Stimulated activated naive B cell treated with anti-CD40 and anti-IgM and Interleukin-4, amounts not matched to agents 10 μg/mL and 1 μg/mL and 100 μg/mL, for 72 hours (primary cell): ENCODE results near the gene NUBP2.

Experiments
- ATAC-seq, 2 donors: fragments of 150-1000 bp; cut with Tn5 transposase; replicated peaks; 2 replicates each; pipeline ENCODE4 v1.10.0; 2021; ENCODE audit warnings: moderate library complexity in 1 of 2
- DNase-seq: peaks from one replicate; pipeline ENCODE4 v3.0.0; 2021
- H3K27ac Mint-ChIP-seq: one replicate; pipeline ENCODE4 v1.8.0; 2022; ENCODE audit warnings: mild to moderate bottlenecking, mixed read lengths
- H3K27me3 Mint-ChIP-seq, 2 donors: one replicate each; pipeline ENCODE4 v1.8.0; 2022; ENCODE audit warnings: mixed read lengths in 2 of 2
- H3K36me3 Mint-ChIP-seq, 2 donors: one replicate each; pipeline ENCODE4 v1.8.0; 2022; ENCODE audit warnings: mixed read lengths in 2 of 2, mild to moderate bottlenecking in 1 of 2
- H3K4me1 Mint-ChIP-seq, 2 donors: one replicate each; pipeline ENCODE4 v1.8.0; 2022; ENCODE audit warnings: mixed read lengths in 2 of 2, mild to moderate bottlenecking in 1 of 2
- H3K4me3 Mint-ChIP-seq, 2 donors: one replicate each; pipeline ENCODE4 v1.8.0; 2022; ENCODE audit warnings: mild to moderate bottlenecking in 2 of 2, mixed read lengths in 2 of 2, moderate library complexity in 1 of 2
- H3K9me3 Mint-ChIP-seq, 2 donors: one replicate each; pipeline ENCODE4 v1.8.0; 2022; ENCODE audit warnings: mixed read lengths in 2 of 2, mild to moderate bottlenecking in 1 of 2

Gene NUBP2

GRCh38 chr16:1812732-1813163, 30.0 kb downstream of the NUBP2 start:
- no peak overlapping the region for H3K27ac Mint-ChIP-seq
- no peak overlapping the region for H3K4me3 Mint-ChIP-seq
- DNase-seq, result no peak
- peaks cover 0 to 6% of the 10 kb centered on the region in 2 donors for H3K4me1 Mint-ChIP-seq
- ATAC-seq, result peak; percentile 46 to 74
- no peaks in the 10 kb centered on the region for H3K27me3 Mint-ChIP-seq
- H3K36me3 Mint-ChIP-seq, result peaks cover 19 to 33% of the 10 kb centered on the region in 2 donors
- no peaks in the 10 kb centered on the region for H3K9me3 Mint-ChIP-seq

GRCh38 chr16:1815461-1815860, 32.7 kb downstream of the NUBP2 start:
- Mint-ChIP-seq H3K27me3 (no peaks in the 10 kb centered on the region), H3K9me3 (no peaks in the 10 kb centered on the region), H3K27ac (no peak overlapping the region), H3K4me3 (no peak overlapping the region), H3K4me1 (peaks cover 0 to 4% of the 10 kb centered on the region in 2 donors), H3K36me3 (peaks cover 16 to 28% of the 10 kb centered on the region in 2 donors)
- DNase-seq (no peak), ATAC-seq (no peak)

- Mint-ChIP-seq H3K27me3 (no peaks in the 10 kb centered on the region), H3K9me3 (no peaks in the 10 kb centered on the region), H3K27ac (no peak overlapping the region), H3K4me3 (no peak overlapping the region), H3K36me3 (peaks cover 18 to 28% of the 10 kb centered on the region in 2 donors), H3K4me1 (peaks cover 0 to 4% of the 10 kb centered on the region in 2 donors)
- DNase-seq (no peak), ATAC-seq (no peak)
Measured at GRCh38 chr16:1816396-1817275, 33.9 kb downstream of the NUBP2 start.

- H3K9me3 Mint-ChIP-seq, result no peaks in the 10 kb centered on the region
- H3K4me3 Mint-ChIP-seq, result no peak overlapping the region
- peaks cover 18 to 28% of the 10 kb centered on the region in 2 donors for H3K36me3 Mint-ChIP-seq
- peaks cover 0 to 4% of the 10 kb centered on the region in 2 donors for H3K4me1 Mint-ChIP-seq
- no peaks in the 10 kb centered on the region for H3K27me3 Mint-ChIP-seq
- no peak for ATAC-seq
- no peak overlapping the region for H3K27ac Mint-ChIP-seq
- DNase-seq, result no peak
Measured at GRCh38 chr16:1817276-1817589, 34.5 kb downstream of the NUBP2 start.

- Mint-ChIP-seq H3K27ac (no peak overlapping the region), H3K27me3 (no peaks in the 10 kb centered on the region), H3K36me3 (peaks cover 18 to 28% of the 10 kb centered on the region in 2 donors), H3K9me3 (no peaks in the 10 kb centered on the region), H3K4me3 (no peak overlapping the region), H3K4me1 (peaks cover 0 to 4% of the 10 kb centered on the region in 2 donors)
- ATAC-seq, result no peak
- DNase-seq, result no peak
Measured at GRCh38 chr16:1817716-1818115, 35.0 kb downstream of the NUBP2 start.

GRCh38 chr16:1818204-1818872, 35.6 kb downstream of the NUBP2 start:
- no peak for ATAC-seq
- Mint-ChIP-seq H3K27me3 (no peaks in the 10 kb centered on the region), H3K36me3 (peaks cover 16 to 24% of the 10 kb centered on the region in 2 donors), H3K4me1 (no peaks in the 10 kb centered on the region), H3K27ac (no peak overlapping the region), H3K9me3 (no peaks in the 10 kb centered on the region), H3K4me3 (no peak overlapping the region)
- no peak for DNase-seq

GRCh38 chr16:1818873-1819525, 36.2 kb downstream of the NUBP2 start:
- no peak for ATAC-seq
- H3K4me1 Mint-ChIP-seq, result peaks cover 0 to 3% of the 10 kb centered on the region in 2 donors
- no peak overlapping the region for H3K4me3 Mint-ChIP-seq
- no peaks in the 10 kb centered on the region for H3K27me3 Mint-ChIP-seq
- no peak overlapping the region for H3K27ac Mint-ChIP-seq
- no peak for DNase-seq
- H3K9me3 Mint-ChIP-seq, result no peaks in the 10 kb centered on the region
- H3K36me3 Mint-ChIP-seq, result peaks cover 15 to 18% of the 10 kb centered on the region in 2 donors

- Mint-ChIP-seq H3K27me3 (no peaks in the 10 kb centered on the region), H3K9me3 (no peaks in the 10 kb centered on the region), H3K27ac (no peak overlapping the region), H3K36me3 (peaks cover 15 to 18% of the 10 kb centered on the region in 2 donors), H3K4me1 (peaks cover 2 to 10% of the 10 kb centered on the region in 2 donors), H3K4me3 (no peak overlapping the region)
- no peak for ATAC-seq
- DNase-seq, result no peak
Measured at GRCh38 chr16:1819611-1820010, 36.9 kb downstream of the NUBP2 start.

- Mint-ChIP-seq H3K27ac (no peak overlapping the region), H3K4me3 (no peak overlapping the region), H3K9me3 (no peaks in the 10 kb centered on the region), H3K36me3 (peaks cover 13 to 15% of the 10 kb centered on the region in 2 donors), H3K27me3 (no peaks in the 10 kb centered on the region), H3K4me1 (peaks cover 4 to 12% of the 10 kb centered on the region in 2 donors)
- DNase-seq (no peak), ATAC-seq (no peak)
Measured at GRCh38 chr16:1820096-1820945, 37.6 kb downstream of the NUBP2 start.

- Mint-ChIP-seq H3K4me1 (peaks cover 4 to 12% of the 10 kb centered on the region in 2 donors), H3K9me3 (no peaks in the 10 kb centered on the region), H3K4me3 (no peak overlapping the region), H3K27ac (no peak overlapping the region), H3K27me3 (no peaks in the 10 kb centered on the region), H3K36me3 (peaks cover 10 to 13% of the 10 kb centered on the region in 2 donors)
- DNase-seq, result no peak
- no peak for ATAC-seq
Measured at GRCh38 chr16:1820946-1821290, 38.2 kb downstream of the NUBP2 start.

- peaks cover 4 to 12% of the 10 kb centered on the region in 2 donors for H3K4me1 Mint-ChIP-seq
- H3K27ac Mint-ChIP-seq, result no peak overlapping the region
- ATAC-seq, result no peak
- no peaks in the 10 kb centered on the region for H3K9me3 Mint-ChIP-seq
- DNase-seq, result no peak
- no peaks in the 10 kb centered on the region for H3K27me3 Mint-ChIP-seq
- H3K36me3 Mint-ChIP-seq, result peaks cover 10 to 11% of the 10 kb centered on the region in 2 donors
- H3K4me3 Mint-ChIP-seq, result no peak overlapping the region
Measured at GRCh38 chr16:1821861-1822611, 39.3 kb downstream of the NUBP2 start.

- no peak overlapping the region for H3K27ac Mint-ChIP-seq
- peaks cover 6 to 19% of the 10 kb centered on the region in 2 donors for H3K4me1 Mint-ChIP-seq
- DNase-seq (no peak), ATAC-seq (no peak)
- H3K4me3 Mint-ChIP-seq, result no peak overlapping the region
- H3K9me3 Mint-ChIP-seq, result no peaks in the 10 kb centered on the region
- no peaks in the 10 kb centered on the region for H3K27me3 Mint-ChIP-seq
- peaks cover 4 to 7% of the 10 kb centered on the region in 2 donors for H3K36me3 Mint-ChIP-seq
Measured at GRCh38 chr16:1822801-1823200, 40.0 kb downstream of the NUBP2 start.

- DNase-seq, result no peak
- no peak for ATAC-seq
- Mint-ChIP-seq H3K27me3 (no peaks in the 10 kb centered on the region), H3K36me3 (peaks cover 4 to 7% of the 10 kb centered on the region in 2 donors), H3K4me1 (peaks cover 6 to 21% of the 10 kb centered on the region in 2 donors), H3K4me3 (no peak overlapping the region), H3K9me3 (no peaks in the 10 kb centered on the region), H3K27ac (no peak overlapping the region)
Measured at GRCh38 chr16:1823821-1824220, 41.1 kb downstream of the NUBP2 start.
